GM18867 (cell line): ENCODE measurements around the gene GALNT14.

Experiments
- ATAC-seq: cut with Tn5 transposase; IDR thresholded peaks from one replicate; pipeline ENCODE4 v1.9.1; 2021; ENCODE audit warnings: mild to moderate bottlenecking, moderate library complexity; ENCODE audit not compliant: unreplicated experiment

Gene GALNT14

DNA sequence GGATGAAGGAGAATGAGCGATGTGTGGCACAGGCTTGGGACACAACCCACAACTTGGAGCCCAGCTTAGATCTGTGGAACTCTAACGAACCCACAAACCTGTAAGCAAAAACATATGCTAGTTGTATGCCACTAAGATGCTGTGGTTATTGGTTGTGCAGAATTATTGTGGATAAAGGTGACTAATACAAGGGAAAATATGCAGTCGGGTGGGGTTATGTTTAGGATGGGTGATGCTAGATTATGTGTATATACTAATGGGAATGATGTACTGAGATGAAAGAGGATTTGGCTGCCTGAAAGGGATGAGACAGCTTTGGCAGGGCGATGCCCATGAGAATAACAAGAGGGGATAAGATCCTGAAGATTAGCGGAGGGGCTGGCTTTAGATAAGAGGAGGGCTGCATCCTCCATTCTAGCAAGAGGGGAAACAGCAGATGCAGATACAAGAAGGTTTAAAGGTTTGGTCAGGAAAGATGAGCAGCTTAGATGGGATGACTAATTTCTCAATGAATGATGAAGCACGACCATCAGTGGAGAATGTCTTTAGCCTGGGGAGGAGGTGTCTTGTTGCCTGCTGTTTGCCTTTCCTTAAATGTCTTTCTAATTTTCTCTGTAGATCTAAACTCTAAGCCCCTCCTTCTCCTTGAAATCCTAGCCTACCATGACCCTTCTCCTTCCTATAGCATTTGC lies 49.6 kb downstream of the GALNT14 start:
- no peak for ATAC-seq

DNA sequence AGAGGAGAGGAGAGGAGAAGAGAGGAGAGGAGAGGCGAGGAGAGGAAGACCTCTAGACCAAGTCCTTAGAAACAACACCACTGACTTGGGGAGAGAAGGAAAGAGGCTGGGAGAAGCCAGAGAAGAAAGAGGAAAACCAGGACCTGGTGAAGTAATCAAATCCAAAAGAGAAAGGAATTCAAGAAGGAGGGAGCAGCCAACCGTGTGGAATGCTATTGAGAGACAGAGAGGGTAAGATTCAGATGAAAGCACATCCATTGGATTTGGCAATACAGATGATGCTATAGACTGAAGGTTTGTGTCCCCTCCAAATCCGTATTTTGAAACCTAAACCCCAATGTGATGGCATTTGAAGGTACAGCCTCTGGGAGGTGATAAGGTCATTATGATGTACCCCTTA lies 50.7 kb downstream of the GALNT14 start:
- no peak for ATAC-seq

DNA sequence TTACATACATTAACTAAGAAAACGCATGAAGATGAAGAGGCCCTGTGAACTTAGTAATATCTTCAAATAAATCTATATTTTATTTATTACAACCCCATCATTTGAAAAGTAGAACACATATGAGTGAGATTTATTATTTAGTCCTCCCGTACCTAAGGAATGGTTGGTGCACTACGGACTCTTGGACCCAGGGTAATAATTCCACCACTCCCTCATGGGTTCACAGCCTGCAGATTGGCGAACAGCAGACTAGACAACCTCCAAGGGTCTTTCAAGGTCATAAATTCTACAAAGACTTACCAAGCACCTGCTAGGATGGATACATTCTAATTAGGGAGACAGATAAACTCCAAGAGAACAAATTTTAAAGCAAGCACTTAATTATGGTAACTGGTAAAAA lies 51.6 kb downstream of the GALNT14 start:
- ATAC-seq, result no peak

DNA sequence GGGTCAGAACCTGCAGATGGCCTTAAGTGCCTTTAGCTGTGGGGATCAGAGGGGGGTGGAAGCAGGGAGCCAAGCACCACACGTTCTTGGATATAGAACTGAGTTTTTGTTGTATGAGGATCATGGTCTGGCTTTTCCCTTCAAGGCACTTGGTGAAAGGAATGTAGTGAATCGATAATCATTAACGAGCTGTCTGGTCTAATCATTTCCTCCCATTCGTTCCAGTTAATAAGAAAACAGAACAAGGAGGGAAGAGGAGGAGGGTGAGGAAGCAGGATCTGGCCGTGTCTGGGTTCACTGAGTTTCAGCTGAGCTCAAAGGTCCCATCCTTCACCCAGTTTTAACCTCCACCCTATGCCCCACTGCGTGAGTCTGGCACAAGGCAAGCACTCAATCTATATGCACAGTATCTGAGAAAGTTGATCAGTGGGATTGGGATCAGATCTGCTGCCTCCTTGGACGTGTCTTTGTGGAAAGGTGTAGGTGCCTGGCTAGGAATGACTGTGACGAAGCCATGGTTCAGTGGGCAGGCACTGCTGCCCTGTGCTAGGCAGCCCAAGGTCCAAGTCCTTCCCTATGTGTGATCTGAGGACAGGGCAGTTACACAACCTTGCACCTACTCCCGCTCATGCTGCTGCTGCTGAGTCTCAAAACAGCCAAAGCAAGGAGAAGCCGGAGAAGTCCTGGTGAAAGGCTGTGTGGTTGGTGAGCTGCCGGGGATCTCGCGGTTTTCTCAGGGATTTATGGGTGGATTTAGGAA lies 54.8 kb downstream of the GALNT14 start:
- ATAC-seq, result no peak

DNA sequence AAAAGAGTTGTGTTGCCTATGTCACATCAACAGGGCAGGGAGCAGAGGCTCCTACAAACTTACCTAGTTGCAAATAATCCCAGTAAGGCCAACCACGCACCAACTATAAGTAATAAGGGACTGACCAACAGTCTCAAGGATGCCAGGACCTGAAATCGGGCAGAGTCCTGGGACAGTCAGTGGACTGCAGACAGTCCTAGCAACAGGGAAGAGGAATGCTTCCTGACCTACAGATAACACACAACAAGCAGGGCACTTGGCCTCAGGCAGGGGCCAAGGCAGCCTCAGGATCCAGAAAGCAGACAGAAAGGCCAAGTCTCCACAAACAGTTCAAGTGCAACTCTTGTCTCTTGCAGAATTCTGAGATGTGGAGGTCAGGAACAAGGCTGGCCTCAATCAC lies 56.2 kb downstream of the GALNT14 start:
- ATAC-seq, result no peak

DNA sequence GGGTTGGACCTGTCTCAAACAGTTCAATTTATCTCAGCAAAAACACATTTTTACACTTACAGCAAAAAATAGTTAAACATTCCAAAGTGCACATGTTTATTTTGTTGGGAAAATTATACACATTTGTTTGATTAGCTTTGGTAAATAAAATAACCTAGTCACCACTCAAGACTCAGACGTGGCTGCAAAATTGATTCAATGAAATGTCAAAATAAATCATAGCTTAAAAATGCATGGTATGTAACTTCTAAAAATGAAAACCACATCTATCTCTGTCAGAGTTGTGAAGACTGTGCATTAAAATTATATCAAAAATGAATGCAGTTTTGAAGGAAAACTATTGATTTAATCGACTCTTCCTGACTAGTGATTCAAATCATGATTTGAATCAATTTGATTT lies 56.7 kb downstream of the GALNT14 start:
- ATAC-seq, result no peak

DNA sequence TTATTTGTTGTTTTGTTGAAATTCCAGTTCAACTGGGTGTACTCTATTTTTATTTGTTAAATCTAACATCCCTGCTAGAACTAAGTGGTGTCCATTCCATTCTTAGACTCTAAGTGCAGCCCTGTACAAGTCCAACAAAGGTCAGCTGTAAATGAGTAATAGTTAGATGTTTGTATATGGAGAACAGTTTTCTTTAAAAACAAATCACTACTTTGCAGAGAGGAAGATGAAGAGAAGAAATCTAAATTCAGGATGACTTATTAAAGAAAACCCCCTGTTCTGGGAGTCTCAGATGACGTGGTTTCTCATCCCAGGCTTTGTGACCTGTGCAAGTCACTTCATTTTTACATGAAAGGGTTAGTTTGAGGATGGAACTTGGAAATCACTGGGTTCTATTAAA lies 57.9 kb downstream of the GALNT14 start:
- ATAC-seq, result no peak

DNA sequence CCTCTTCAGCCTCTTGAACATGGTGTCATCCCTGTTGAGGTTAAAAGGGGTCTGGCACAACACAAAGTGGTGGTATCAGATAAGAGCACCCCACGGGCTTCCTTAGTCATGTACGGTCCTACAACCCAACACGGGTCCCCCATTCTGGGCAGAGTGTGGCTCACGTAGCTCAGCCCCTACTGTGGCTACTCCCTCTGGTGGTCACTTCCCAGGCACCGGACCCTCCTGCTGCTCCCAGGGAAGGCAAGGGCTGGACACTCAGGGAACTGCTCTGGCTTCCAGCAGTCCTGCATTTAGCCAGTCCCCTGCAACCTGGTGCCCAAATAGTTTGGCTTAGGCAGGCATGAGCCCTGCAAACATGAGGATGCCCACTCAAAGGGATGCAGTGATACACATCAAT lies 58.6 kb downstream of the GALNT14 start:
- ATAC-seq, result no peak

DNA sequence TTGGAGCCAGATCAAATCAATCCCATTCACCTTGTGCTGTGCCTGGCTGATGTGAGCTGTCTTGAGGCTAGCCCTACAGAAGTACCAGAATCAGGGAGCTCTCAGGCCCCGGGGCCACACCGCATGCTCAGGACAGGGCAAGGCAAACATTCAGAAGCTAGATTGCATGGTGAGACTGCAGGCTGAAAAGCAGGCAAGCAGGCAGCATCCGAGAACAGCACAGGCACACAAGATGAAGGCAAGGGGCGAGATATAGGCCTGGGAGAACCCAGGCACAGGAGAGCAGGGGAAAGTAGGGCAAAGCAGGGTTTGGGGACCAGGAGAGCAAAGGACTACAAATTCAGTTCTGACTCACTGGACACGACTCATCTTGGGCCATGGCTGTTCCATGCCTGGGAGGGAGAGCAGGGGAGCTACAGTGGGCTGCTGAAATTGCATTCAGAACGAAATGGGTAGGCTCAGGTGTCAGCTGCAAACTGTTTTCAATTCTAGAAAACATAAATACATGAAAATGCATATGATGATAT lies 59.6 kb downstream of the GALNT14 start:
- no peak for ATAC-seq

DNA sequence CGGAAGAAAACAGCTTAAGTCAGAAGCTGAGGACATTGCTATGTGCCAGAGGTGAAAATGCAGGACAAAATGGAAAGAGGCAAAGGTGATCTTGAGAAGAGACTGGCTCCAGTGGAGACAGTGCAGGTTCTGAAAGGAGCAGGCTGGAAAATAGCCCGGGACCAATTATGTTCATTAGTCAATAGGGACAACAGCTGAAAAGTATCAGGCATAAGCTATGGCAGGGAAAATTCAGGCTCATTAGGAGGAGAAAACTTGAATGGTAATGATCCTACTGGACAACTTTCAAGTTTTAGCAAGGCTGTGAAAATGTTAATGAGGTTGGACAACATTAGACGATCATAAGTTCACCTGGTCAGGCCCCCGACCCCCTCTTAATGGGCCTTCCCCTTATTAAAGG lies 60.2 kb downstream of the GALNT14 start:
- no peak for ATAC-seq

DNA sequence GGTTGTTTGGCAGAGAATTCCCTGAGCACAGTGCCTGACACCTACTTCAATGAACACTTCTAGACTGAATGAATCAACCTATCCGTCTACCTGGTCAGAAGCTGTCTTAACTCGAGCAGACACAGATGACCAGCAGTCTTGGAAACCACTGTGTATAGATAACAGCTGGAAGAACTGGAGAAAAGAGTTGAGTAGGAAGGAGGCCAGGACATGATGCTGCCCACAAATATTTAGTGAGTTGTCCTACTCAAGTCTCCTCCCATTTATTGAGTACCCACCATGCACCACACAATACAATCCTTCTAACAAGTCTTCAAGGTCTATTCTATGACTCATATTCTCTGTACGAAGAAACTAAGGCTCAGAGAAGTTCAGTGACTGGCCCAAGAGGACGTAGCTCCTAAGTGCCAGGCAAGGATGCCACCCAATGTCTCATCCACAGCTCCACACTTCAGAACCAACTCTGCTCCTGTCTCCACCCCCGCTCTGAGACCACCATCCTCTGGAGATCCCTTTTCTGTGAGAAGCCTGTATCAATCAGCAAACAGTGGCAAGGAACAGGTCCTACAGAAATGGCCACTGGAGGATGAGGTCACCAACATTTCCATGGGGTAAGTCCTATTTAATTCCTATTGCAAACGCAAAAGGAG lies 62.2 kb downstream of the GALNT14 start:
- ATAC-seq, result no peak

DNA sequence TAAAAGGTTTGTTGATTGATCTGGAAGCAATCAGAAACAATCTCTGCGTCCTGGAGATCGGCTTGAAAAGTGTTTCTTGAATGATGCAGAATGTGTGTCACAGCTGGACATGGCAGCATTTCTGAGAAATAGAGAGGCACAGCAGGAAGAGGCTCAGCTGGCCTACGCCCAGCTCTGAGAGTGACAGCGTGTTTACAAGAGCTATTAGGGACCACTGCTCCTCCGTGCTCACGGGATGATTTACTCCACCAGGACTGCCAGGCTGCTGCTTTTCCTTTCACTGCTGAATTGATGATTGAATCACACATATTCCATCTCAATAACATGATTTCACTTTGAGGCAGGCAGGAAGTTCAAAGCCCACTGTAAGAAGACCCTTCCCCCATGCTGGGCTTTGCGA lies 62.8 kb downstream of the GALNT14 start:
- no peak for ATAC-seq

DNA sequence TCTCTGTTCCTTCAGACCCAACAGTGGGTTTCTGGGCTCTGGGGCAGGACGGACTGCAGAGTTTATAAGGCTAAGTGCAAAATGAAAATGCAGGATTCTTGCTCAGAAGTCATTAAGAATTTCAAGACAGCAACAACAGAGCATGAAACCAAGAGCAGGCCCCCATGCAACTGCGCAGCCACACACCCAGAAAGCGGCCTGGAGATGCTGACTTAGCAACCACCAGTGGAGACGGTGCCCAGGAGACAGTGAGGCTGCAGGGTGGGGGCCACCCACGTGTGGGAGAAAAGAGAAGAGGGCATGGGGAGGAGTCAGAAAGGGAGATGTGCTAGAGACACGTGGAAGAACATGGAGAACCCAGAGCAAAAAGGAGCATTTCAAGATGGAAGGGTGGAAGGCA lies 66.5 kb downstream of the GALNT14 start:
- no peak for ATAC-seq

DNA sequence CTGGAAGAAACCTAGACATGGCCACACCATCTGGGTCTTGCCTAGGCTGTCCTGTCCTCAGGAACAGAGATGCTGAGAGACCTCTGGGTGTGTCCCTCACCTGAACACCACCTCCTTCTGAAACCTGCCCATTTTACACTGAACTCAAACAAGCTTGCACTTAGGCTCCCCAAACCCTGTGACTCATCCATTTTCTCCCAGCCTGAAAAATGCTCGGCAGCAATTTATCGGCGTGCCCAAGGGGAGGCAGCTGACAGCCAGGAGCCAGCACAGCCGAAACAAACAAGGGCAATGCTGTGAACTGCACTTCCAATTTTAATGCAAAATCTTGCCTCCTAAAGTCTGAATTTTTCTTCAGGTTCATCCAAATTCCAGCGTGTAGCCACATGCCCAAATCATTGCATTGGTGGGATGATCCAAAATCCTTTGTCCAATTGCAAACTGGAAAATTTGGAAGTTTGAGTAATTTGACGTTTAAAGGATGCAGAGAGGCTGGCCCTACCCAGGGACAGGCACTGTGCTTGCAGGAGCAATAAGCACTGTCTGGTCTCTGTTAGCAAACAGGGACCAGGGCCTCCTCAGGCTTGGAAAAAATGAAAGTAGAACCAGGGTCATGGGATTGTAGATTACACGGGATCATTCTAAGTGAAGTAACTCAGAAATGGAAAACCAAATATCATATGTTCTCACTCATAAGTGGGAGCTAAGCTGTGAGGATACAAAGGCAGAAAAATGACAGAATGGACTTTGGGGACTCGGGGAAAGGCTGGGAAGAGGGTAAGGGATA lies 67.7 kb downstream of the GALNT14 start:
- no peak for ATAC-seq

DNA sequence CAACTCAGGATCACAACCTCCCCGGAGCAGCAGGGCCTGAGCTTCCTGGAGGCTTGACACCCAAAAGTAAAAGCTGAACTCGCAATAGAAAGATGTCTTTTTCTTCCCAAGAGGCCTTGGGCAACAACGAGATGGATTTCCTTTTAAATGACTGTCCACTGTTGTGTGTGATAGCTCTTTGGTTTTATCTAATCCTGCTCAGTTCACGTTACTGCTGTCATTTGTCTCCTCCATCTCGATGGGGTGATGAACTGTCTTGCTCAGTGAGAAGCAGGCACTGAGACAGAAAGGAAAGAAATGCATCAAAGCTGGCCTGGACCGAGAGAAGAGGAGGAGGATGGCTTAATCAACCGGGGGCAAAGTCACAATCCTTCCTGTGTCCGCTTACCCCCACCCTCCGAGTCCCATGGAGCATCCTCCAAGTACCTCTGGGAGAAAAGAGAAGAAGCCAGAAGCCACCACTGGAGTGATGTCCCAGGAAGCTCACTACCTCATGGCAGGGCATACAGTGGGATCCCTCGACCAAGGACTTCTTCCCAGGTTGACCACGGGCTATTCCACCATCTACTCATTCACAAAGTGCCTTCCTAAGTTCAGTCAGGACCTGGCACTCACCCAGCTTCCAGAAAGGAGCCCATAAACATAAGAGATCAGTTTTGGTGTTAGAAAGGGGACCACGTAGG lies 68.5 kb downstream of the GALNT14 start:
- no peak for ATAC-seq

DNA sequence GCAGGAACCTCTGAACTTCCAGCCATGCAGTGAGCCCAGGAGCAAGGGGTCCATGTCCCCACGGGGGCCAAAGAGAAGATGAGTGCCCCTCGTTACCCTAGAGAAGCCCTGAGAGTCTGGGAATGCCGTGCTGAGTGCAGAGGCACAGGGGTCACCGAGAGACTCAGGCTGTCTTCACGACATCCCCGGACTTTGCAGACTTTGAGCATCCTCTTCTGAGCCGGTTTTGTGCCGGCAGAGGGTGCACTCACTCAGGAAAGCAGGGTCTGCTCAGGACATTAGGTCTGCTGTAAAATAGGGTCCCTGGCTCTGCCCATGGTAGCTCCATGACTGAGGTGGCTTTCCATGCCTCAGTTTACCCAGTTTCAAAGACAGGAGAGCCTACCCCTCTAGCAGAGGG lies 71.0 kb downstream of the GALNT14 start:
- no peak for ATAC-seq

DNA sequence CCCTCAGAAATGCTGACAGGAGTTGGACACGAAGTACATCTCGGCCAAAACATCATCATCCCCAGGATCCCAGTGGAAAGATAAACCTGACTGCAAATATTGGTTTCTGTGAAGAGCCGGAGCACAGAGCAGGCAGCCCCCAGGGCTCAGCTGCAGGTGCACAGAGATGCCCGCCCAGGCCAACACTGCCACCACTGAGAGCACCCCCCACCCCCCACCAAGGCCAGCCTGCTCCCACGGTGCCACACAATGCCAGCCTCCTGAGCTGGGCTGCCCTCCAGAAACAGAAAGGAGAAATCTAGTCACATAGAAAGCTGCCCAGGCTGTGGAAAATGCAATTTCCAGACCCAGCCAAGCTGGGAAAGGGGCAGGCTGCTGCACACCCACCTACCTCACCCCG lies 71.7 kb downstream of the GALNT14 start:
- ATAC-seq, result no peak

DNA sequence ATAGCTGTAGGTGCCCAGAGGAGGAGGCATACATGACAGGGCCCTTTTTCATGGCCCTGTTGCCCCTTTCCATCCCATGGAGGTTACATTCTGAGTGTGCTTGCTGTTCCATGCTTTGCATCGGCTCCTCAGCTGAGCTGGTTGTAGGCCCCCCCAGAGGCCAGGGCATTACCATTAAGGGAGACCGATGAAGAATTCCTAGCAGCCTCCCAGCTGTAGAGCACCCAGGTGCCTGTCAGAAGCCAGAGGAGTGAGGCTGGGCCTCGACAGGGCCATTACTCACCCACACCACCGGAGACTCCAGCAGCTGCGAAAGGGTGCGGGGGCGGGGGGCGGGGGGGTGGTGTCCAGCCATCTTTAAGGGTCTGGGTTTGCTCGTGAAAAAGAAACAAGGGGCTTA lies 72.2 kb downstream of the GALNT14 start:
- no peak for ATAC-seq

DNA sequence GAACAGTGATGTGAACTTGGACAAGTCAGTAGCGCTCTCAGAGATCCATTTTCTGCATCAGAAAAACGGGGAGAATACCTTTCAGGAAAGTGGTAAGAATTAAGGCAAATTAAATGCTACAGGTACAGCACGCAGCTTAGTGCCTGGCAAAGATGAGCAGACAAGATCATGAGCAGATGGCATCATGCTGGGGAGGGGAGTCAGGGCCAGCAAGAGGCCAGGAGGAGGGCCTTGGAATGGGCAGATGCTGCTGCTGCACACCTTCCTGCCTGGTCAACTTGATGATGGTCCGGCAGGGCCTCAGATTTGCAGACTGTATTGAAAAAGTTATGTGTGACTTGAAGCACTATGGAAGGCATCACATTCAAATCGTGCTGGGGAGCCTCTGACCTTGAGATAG lies 72.9 kb downstream of the GALNT14 start:
- no peak for ATAC-seq

DNA sequence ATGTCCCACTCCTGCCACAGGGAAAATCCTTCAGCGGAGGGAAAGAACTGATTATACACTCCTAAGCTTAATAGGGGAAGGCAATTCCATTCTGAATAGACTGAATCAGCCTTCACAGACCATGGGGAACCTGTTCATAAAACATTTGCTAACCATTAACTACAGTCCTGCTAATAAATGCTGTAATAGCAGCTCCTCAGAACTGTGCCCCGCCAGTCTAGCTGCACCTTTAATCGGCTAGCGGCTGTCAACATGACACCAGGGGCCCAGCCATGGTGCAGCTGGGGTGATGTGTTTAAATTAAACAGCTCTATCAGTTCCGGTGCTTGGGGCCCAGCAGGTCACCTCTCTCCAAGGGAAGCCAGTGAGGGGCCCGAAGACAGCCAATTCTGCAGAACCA lies 77.8 kb downstream of the GALNT14 start:
- no peak for ATAC-seq
